ENCODE measurements around the gene WDPCP. TPM values are rescaled to one million over a fixed set of nuclear protein-coding genes. Genes with fewer than 3 reads are reported as not detected.

WDPCP gene
- total RNA-seq, 2 experiments from 2014 or later: 14.8 to 29.3 TPM

DNA sequence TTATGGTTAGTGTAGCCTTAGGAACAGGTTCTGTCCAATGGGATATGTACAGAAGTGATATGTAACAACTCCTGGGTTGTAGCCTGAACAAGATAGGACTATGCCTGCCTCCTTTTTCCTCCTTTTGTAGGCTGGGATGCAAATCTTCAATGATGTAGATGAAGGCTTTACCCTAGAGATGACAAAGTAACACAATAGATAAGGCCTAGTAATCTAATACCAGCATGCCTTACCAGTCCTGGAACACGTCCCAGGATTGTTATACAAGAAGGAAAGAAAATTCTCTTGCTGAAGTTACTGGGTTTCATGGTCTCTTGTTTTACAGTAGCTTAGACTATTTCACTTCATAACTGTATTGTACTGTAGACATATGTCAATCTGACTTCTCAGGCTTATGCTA lies 345.5 kb downstream of the WDPCP start:
- Histone ChIP-seq H3K27ac (ENCODE audit: low read depth, low read length, poor library complexity, severe bottlenecking) (no peak overlapping the region), H3K4me1 (ENCODE audit: insufficient read depth, low read length, poor library complexity, severe bottlenecking) (no peaks in the 10 kb centered on the region), H4K20me1 (ENCODE audit: insufficient read depth, low read length) (no peaks in the 10 kb centered on the region), H3K9me3 (ENCODE audit: low read length) (no peaks in the 10 kb centered on the region), H3K9me2 (ENCODE audit: insufficient read depth, low read length) (no peaks in the 10 kb centered on the region), H3K4me3 (ENCODE audit: low read depth, low read length, poor library complexity, severe bottlenecking) (no peak overlapping the region), H3K79me2 (ENCODE audit: insufficient read depth, low read depth, low read length) (no peaks in the 10 kb centered on the region), H3K36me3 (ENCODE audit: insufficient read depth, low read length) (no peaks in the 10 kb centered on the region), H3K4me2 (ENCODE audit: low read length) (no peak overlapping the region), H2AFZ (ENCODE audit: low read length) (no peak overlapping the region)
- POLR2A ChIA-PET: no interaction called here
- BruUV-seq (replicated peaks): no TSS peak
- CTCF ChIA-PET (ENCODE audit: unreplicated experiment): no interaction called here
- TF ChIP-seq EZH2phosphoT487 (IDR thresholded peaks at IDR 0.05; ENCODE audit: borderline replicate concordance, low read depth, low read length) (no peak), CTCF (conservative IDR thresholded peaks at IDR 0.05; ENCODE audit: low read length) (no peak)
- no peak for DNase-seq (ENCODE audit: low spot score)
- intact Hi-C loops (cut with micrococcal nuclease; ENCODE audit: unreplicated experiment): no loop called here

DNA sequence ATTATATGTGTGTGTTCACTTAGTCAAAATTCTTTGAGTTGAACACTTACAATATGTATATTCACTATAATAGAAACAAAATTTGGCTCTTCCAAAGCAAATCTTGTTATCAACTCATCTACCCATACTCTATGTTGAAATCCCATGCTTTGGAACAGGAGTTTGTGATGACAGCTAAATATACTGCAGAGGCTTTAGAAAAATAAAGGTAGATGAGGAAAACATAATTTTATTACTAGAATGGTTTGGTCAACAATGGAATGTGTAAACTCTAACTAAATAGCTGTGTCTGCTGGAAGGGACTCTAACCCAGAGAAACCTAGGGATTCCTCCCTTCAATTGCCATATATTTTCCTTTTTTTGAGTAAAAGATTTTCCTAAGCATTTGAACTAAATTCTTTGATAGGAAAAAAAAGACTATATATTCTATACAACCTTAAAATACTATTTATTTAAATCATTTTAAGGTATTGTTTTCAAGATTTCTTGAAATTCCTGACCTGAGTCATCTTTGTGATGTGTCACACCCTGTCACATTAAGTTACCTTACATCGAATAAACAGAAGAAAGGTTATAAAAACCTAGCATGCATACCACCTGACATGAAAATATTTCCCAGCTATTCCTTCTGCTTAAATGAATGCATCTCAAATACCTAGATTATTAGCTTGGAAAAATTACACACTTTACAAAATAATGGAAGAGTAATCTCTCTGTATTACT lies 362.2 kb downstream of the WDPCP start:
- no peak overlapping the region for H2AFZ ChIP-seq (ENCODE audit: low read length)
- H3K27ac ChIP-seq (ENCODE audit: low read depth, low read length, poor library complexity, severe bottlenecking): no peak overlapping the region
- ChIA-PET POLR2A (no interaction called here), CTCF (ENCODE audit: unreplicated experiment) (no interaction called here)
- no peaks in the 10 kb centered on the region for H3K9me3 ChIP-seq (ENCODE audit: low read length)
- no peak for DNase-seq (ENCODE audit: low spot score)
- no peaks in the 10 kb centered on the region for H3K9me2 ChIP-seq (ENCODE audit: insufficient read depth, low read length)
- H3K36me3 ChIP-seq (ENCODE audit: insufficient read depth, low read length): no peaks in the 10 kb centered on the region
- H3K4me1 ChIP-seq (ENCODE audit: insufficient read depth, low read length, poor library complexity, severe bottlenecking): no peaks in the 10 kb centered on the region
- H3K79me2 ChIP-seq (ENCODE audit: insufficient read depth, low read depth, low read length): no peaks in the 10 kb centered on the region
- H3K4me3 ChIP-seq (ENCODE audit: low read depth, low read length, poor library complexity, severe bottlenecking): no peak overlapping the region
- no TSS peak for BruUV-seq (replicated peaks)
- TF ChIP-seq CTCF (conservative IDR thresholded peaks at IDR 0.05; ENCODE audit: low read length) (no peak), EZH2phosphoT487 (IDR thresholded peaks at IDR 0.05; ENCODE audit: borderline replicate concordance, low read depth, low read length) (no peak)
- no peak overlapping the region for H3K4me2 ChIP-seq (ENCODE audit: low read length)
- intact Hi-C loops (cut with micrococcal nuclease; ENCODE audit: unreplicated experiment): no loop called here
- H4K20me1 ChIP-seq (ENCODE audit: insufficient read depth, low read length): no peaks in the 10 kb centered on the region

DNA sequence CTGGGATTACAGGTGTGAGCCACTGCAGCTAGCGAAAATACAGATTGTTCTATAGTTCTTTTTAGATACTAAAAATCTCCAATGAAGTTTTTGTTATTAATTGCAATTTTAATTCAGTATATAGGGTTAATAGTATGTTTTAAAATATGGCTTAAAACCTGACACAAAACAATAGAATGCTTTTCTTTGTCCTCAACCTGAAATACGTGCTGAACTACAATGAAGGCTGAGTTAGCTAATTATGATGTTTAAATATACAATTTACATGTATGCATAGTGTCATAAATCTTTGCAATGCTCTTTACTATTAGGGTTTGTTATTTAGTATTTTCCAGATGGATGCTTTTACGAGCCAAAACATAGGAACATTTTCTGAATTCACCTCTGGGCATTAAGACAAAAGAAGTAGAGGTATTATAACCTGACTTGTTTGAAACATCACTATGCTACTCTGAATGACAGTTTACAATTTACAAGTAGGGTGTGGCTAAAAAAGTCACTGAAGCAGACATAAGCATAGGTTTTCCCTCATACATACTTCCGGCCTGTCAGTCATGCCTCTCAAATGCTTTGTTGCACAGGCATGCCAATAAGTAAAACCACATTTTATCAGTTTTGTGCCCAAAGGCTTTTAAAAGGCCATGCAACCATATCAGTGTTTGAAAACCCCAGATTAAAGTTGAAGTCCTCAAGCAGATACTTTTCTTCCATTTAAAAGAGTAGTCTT lies 369.3 kb downstream of the WDPCP start:
- CTCF ChIA-PET (ENCODE audit: unreplicated experiment): no interaction called here

More for the DNA sequence above, 369.3 kb downstream of the WDPCP start:
- H3K4me2 ChIP-seq (ENCODE audit: low read length): no peak overlapping the region; the same call in 1 of the 2 replicates
- BruUV-seq (replicated peaks): no TSS peak
- POLR2A ChIA-PET: no interaction called here
- peak; percentile 30 for DNase-seq (ENCODE audit: low spot score)
- no peaks in the 10 kb centered on the region for H3K9me3 ChIP-seq (ENCODE audit: low read length)
- no peak overlapping the region for H3K27ac ChIP-seq (ENCODE audit: low read depth, low read length, poor library complexity, severe bottlenecking)
- no peak overlapping the region for H2AFZ ChIP-seq (ENCODE audit: low read length)
- no peaks in the 10 kb centered on the region for H3K36me3 ChIP-seq (ENCODE audit: insufficient read depth, low read length)
- no peaks in the 10 kb centered on the region for H3K79me2 ChIP-seq (ENCODE audit: insufficient read depth, low read depth, low read length)
- TF ChIP-seq EZH2phosphoT487 (IDR thresholded peaks at IDR 0.05; ENCODE audit: borderline replicate concordance, low read depth, low read length) (no peak), CTCF (conservative IDR thresholded peaks at IDR 0.05; ENCODE audit: low read length) (no peak)
- no peaks in the 10 kb centered on the region for H3K4me1 ChIP-seq (ENCODE audit: insufficient read depth, low read length, poor library complexity, severe bottlenecking)
- intact Hi-C loops (cut with micrococcal nuclease; ENCODE audit: unreplicated experiment): no loop called here
- H3K9me2 ChIP-seq (ENCODE audit: insufficient read depth, low read length): no peaks in the 10 kb centered on the region
- no peak overlapping the region for H3K4me3 ChIP-seq (ENCODE audit: low read depth, low read length, poor library complexity, severe bottlenecking)
- no peaks in the 10 kb centered on the region for H4K20me1 ChIP-seq (ENCODE audit: insufficient read depth, low read length)

All from OCI-LY7 (cell line).